Breast epithelium (tissue), 3 donors: ENCODE results near the gene FAM110D.

Source experiments
- CTCF ChIP-seq, 3 donors: fragments of 450-650 bp; IDR thresholded peaks; one replicate each; pipeline ENCODE4 v1.5.1; 2016 to 2017; ENCODE audit warnings: antibody characterized with exemption in 3 of 3, mild to moderate bottlenecking in 3 of 3, moderate library complexity in 3 of 3
- POLR2A ChIP-seq: fragments of 450-650 bp; IDR thresholded peaks from one replicate; pipeline ENCODE4 v1.6.1; 2016; ENCODE audit warnings: antibody characterized with exemption, mild to moderate bottlenecking, moderate library complexity

GRCh38 chr1:26191739-26192138, 32.9 kb downstream of the FAM110D start:
- TF ChIP-seq CTCF (IDR thresholded peaks at IDR 0.05) (no peak), POLR2A (no peak)
